GM19328 (cell line): ENCODE measurements around the gene ADK.
A peak's percentile ranks its signal among the peaks of the same experiment; 100 is the strongest.
"Not testable (repeated sequence)": the region's sequence is repeated elsewhere in the genome, so short reads cannot be mapped to it uniquely, and the experiment has no call there.

Experiments used
- ATAC-seq: cut with Tn5 transposase; IDR thresholded peaks from one replicate; pipeline ENCODE4 v1.9.1; 2021; ENCODE audit warnings: mild to moderate bottlenecking, moderate library complexity; ENCODE audit not compliant: unreplicated experiment

The ADK gene

GRCh38 chr10:74140553-74140952, 10.5 kb upstream of the ADK start:
- ATAC-seq: no peak

GRCh38 chr10:74145133-74145532, 5.9 kb upstream of the ADK start:
- no peak for ATAC-seq

GRCh38 chr10:74146980-74147379, 4.0 kb upstream of the ADK start:
- ATAC-seq: not testable (repeated sequence)

GRCh38 chr10:74150204-74150989, 624 bp upstream of the ADK start, which contains the start of gene AP3M1:
Gene AP3M1, minus strand, starts transcription at chr10:74150828. Its CDS starts 12,449 bp downstream, at chr10:74138379.
- ATAC-seq: peak; percentile 38

- no peak for ATAC-seq
These were observed 1.1 kb downstream of the ADK start for GRCh38 chr10:74151879-74152722.

- ATAC-seq: no peak
These were observed 2.1 kb downstream of the ADK start for GRCh38 chr10:74153123-74153522.

- ATAC-seq: no peak
These were observed 2.7 kb downstream of the ADK start for GRCh38 chr10:74153676-74154075.

DNA sequence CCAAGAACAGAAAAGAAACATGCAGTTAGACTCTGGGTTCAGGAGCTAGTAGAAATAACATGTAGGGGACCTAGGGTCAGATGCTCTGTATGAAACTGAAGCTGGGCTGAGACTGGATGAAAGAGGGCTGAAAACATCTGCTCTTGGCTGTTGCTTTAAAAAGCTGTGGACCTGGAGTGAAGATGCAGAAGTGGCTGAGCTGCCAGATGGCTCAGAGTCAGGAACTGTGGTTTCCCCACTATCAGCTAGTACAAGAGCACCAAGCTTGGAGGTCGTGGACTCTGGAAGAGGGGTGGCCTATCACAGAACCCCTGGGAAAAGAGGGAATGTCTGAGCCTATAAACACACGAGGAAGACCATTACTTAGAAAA, 5.9 kb downstream of the ADK start:
- no peak for ATAC-seq

- no peak for ATAC-seq
These were observed 9.0 kb downstream of the ADK start for GRCh38 chr10:74160013-74160412.

- ATAC-seq: no peak
These were observed 12.5 kb downstream of the ADK start for GRCh38 chr10:74163319-74164068.

GRCh38 chr10:74164716-74165529, 13.9 kb downstream of the ADK start:
- ATAC-seq: no peak

GRCh38 chr10:74165530-74165901, 14.5 kb downstream of the ADK start:
- ATAC-seq: no peak

DNA sequence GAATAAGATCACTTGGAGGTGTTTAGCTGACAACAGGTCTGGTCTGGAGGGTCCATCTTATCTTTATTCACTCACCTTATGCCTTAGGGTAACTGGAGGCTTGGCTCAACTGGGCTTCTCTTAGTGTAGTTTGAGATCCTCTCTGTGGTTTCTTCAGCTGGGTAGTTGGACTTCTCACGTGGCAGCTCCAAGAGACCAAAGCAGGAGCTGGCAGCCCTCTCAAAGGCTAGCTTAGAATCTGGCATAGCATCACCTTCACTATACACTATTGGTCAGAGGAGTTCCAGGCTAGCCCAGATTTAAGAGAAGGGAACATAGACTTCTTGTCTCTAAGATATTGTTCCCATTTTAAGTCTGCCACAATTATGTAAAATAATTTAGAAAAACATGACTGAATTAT, 16.4 kb downstream of the ADK start:
- ATAC-seq: no peak

DNA sequence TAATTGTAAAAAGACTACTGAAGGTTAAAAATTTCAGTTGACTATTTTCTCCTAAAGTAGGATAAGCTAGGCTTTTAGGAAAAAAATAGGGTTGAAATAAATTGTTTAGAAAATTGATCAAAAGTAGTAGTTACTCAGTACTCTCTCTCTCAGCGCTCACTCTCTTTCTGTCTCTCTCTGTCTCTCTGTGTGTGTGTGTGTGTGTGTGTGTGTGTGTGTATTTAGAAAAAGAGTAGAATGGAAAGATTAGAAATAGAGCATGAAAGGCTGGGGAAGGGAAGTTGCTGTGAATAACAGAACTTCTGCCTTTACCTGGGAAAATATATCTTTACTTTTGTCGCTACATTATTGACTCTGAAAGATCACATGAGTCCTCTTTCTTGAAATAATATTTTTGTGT, 20.6 kb downstream of the ADK start:
- no peak for ATAC-seq

DNA sequence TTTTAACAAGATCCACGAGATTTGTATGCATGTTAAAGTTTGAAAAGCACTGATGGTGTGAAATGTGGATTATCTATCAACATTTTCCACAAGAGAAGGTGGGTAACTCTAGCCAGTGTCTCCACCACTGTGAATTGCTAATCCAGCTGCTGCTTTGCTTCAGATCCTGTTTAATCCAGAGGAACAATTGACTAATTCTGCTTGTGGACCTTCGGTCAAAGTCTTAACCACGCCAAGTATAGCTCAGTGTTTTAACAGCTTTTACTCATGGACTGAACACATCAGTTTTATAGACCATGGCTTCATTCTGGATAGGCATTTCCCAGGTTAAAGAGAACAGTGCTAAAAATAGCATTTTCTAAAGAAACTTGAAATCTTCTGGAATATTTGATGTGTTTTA, 23.5 kb downstream of the ADK start:
- ATAC-seq: no peak

- no peak for ATAC-seq
These were observed 24.7 kb downstream of the ADK start for GRCh38 chr10:74175510-74176379.

- peak; percentile 92 for ATAC-seq
These were observed 25.5 kb downstream of the ADK start for GRCh38 chr10:74176380-74177139.

DNA sequence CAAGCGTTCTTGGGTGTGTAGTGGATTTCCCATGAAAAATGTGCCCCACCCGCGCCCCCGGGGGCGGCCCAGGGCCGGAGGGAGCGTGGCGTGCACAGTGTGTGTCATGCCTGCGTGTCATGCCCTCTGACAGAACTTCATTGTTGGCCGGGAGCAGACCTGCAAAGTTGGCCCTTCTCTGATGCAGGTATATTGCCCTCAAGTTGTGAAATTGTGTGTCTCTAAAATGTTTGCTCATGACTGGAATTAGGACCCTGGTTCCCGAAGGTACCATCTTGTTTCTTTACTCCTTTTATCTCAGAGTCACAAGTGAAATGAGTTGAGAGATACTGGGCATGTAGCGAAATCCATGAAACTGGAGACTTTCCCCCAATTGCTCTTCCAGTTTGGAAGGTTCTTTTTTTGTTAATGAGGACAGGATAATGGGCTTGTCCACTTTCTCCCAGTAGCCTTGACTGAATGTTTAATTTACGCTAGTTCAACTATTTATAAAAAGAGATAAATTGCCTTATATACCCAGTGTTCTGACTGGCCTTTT, 26.2 kb downstream of the ADK start:
- no peak for ATAC-seq
